ENCODE data around the gene COX6A2. TPM values are rescaled to one million over a fixed set of nuclear protein-coding genes. Genes with fewer than 3 reads are reported as not detected.
"Not testable (repeated sequence)": the region's sequence is repeated elsewhere in the genome, so short reads cannot be mapped to it uniquely, and the experiment has no call there.

COX6A2 gene
- total and polyA plus RNA-seq, 8 donors = 1.4 to 8.2 TPM; not detected in 6

- TF ChIP-seq POLR2A (IDR thresholded peaks at IDR 0.05) = no peak
- TF ChIP-seq, protein P1, sequence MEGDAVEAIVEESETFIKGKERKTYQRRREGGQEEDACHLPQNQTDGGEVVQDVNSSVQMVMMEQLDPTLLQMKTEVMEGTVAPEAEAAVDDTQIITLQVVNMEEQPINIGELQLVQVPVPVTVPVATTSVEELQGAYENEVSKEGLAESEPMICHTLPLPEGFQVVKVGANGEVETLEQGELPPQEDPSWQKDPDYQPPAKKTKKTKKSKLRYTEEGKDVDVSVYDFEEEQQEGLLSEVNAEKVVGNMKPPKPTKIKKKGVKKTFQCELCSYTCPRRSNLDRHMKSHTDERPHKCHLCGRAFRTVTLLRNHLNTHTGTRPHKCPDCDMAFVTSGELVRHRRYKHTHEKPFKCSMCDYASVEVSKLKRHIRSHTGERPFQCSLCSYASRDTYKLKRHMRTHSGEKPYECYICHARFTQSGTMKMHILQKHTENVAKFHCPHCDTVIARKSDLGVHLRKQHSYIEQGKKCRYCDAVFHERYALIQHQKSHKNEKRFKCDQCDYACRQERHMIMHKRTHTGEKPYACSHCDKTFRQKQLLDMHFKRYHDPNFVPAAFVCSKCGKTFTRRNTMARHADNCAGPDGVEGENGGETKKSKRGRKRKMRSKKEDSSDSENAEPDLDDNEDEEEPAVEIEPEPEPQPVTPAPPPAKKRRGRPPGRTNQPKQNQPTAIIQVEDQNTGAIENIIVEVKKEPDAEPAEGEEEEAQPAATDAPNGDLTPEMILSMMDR (IDR thresholded peaks at IDR 0.05) = no peak
- no peak for TF ChIP-seq EP300 (IDR thresholded peaks at IDR 0.05)
- TF ChIP-seq POLR2AphosphoS5 (IDR thresholded peaks at IDR 0.05) = no peak
- Histone ChIP-seq H3K9me3 (no peaks in the 10 kb centered on the region), H3K4me1 (peaks cover 5 to 13% (median 12%) of the 10 kb centered on the region in 4 donors), H3K27ac (no peak overlapping the region), H3K36me3 (peaks cover 0 to 11% (median 0%) of the 10 kb centered on the region in 4 donors), H3K4me3 (no peak overlapping the region), H3K27me3 (no peaks in the 10 kb centered on the region)
- intact Hi-C loops (cut with DNase I; ENCODE audit: low total_unique reads) = loop anchor here (5.0 kb wide), 1 partner anchor 458 kb away; no protein-coding TSS in a partner anchor
- no peak for DNase-seq
- 61 to 85% (median 74%) methylated on average over 4 of the region's 4 CpGs for WGBS, 5 donors
Observed at GRCh38 chr16:31440516-31441184, 12.5 kb upstream of the COX6A2 start.

- TF ChIP-seq EP300 (IDR thresholded peaks at IDR 0.05) (no peak), POLR2AphosphoS5 (IDR thresholded peaks at IDR 0.05) (no peak), POLR2A (IDR thresholded peaks at IDR 0.05) (no peak)
- TF ChIP-seq, protein P1 (IDR thresholded peaks at IDR 0.05) = no peak
- intact Hi-C loops (cut with DNase I; ENCODE audit: low total_unique reads) = no loop called here
- Histone ChIP-seq H3K27me3 (no peaks in the 10 kb centered on the region), H3K9me3 (no peaks in the 10 kb centered on the region), H3K27ac (no peak overlapping the region), H3K36me3 (peaks cover 0 to 14% (median 0%) of the 10 kb centered on the region in 4 donors), H3K4me3 (no peak overlapping the region), H3K4me1 (peaks cover 5 to 13% (median 12%) of the 10 kb centered on the region in 4 donors)
- 75 to 92% (median 84%) methylated on average over 3 of the region's 3 CpGs for WGBS, 5 donors
- DNase-seq = no peak
Observed at GRCh38 chr16:31439519-31439918, 11.4 kb upstream of the COX6A2 start.

GRCh38 chr16:31439023-31439422 is 10.9 kb upstream of the COX6A2 start:
- Histone ChIP-seq H3K36me3 (peaks cover 0 to 14% (median 0%) of the 10 kb centered on the region in 4 donors), H3K4me1 (peaks cover 5 to 13% (median 12%) of the 10 kb centered on the region in 4 donors)
- DNase-seq; H3K9me3 ChIP-seq; intact Hi-C loops (cut with DNase I; ENCODE audit: low total_unique reads); H3K27me3 ChIP-seq; H3K4me3 ChIP-seq; H3K27ac ChIP-seq: not testable (repeated sequence)
- WGBS, 5 donors = 36 to 60% (median 52%) methylated on average over 3 to 4 of the region's 4 CpGs

DNA sequence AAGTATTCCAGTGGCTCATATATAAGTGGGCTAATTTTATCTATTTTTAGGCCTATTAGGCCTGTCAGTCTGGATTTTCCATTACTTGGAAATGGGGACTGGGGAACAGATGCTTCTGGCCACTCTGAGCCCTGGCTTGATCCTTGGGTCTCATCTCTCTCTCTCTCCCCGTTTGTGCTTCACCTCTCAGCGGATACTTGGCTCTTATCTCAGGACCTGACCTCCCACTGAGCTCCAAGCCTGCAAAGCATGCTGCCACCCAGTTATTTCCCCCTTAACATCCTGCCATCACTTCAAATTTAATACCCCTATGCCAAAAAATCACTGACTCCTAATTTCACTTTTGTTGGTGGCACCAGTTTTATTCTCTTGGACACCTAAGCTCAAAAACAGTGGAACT is 10.3 kb upstream of the COX6A2 start:
- Histone ChIP-seq H3K27me3 (no peaks in the 10 kb centered on the region), H3K4me1 (peaks cover 5 to 13% (median 12%) of the 10 kb centered on the region in 4 donors), H3K4me3 (no peak overlapping the region), H3K36me3 (peaks cover 0 to 14% (median 0%) of the 10 kb centered on the region in 4 donors), H3K27ac (no peak overlapping the region), H3K9me3 (no peaks in the 10 kb centered on the region)
- TF ChIP-seq POLR2AphosphoS5 (IDR thresholded peaks at IDR 0.05) (no peak), EP300 (IDR thresholded peaks at IDR 0.05) (no peak), POLR2A (IDR thresholded peaks at IDR 0.05) (no peak)
- TF ChIP-seq, protein P1 (IDR thresholded peaks at IDR 0.05) = no peak
- no peak for DNase-seq
- 37 to 62% (median 46%) methylated on average over 2 of the region's 2 CpGs for WGBS, 5 donors
- intact Hi-C loops (cut with DNase I; ENCODE audit: low total_unique reads) = no loop called here
